GM06990 (cell line): Measurements from ENCODE around the gene SERPINE3.

ENCODE experiments used
- DNase-seq: peaks from one replicate; pipeline ENCODE4 v3.0.0-alpha.2; 2011; ENCODE audit not compliant: insufficient read length; ENCODE audit errors: extremely low read depth
- H3K27me3 ChIP-seq: replicated peaks from 2 replicates; pipeline ENCODE4 v1.6.0; 2011; ENCODE audit warnings: low read length; ENCODE audit not compliant: control insufficient read depth, insufficient read depth
- H3K36me3 ChIP-seq: 2 replicates; pipeline ENCODE4 v1.5.1; 2011; ENCODE audit warnings: low read length; ENCODE audit not compliant: control insufficient read depth, insufficient read depth
- H3K4me3 ChIP-seq: replicated peaks from 2 replicates; pipeline ENCODE4 v1.5.1; 2011; ENCODE audit warnings: low read depth, mild to moderate bottlenecking, control low read depth, low read length
- TF ChIP-seq, protein P1 (sequence below): IDR thresholded peaks from 2 replicates; pipeline ENCODE4 v1.5.1; 2011; ENCODE audit warnings: low read length, control low read depth, mild to moderate bottlenecking, inconsistent platforms; ENCODE audit not compliant: insufficient read depth, poor library complexity, severe bottlenecking

The SERPINE3 gene

DNA sequence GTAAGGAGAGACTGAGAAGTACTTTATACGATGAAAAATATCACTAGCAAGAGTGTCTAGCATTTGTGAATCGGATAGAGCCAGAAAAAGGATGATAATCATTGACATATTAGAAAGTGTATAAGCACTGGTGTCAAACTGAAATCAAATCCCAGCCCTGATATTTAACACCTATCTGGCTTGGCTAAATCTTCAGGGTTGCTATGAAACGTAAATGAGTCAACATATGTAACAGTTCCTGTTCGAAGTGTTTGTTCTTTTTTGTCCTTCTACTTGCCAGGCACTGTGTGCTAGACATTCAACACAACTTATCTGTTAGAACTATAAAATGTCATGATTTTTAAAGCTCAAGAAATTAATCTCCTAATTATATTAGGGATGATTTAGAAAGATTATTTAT lies 40.8 kb downstream of the SERPINE3 start:
- Histone ChIP-seq H3K4me3 (no peak overlapping the region), H3K36me3 (peaks cover 4% of the 10 kb centered on the region), H3K27me3 (no peaks in the 10 kb centered on the region)
- TF ChIP-seq, protein P1, sequence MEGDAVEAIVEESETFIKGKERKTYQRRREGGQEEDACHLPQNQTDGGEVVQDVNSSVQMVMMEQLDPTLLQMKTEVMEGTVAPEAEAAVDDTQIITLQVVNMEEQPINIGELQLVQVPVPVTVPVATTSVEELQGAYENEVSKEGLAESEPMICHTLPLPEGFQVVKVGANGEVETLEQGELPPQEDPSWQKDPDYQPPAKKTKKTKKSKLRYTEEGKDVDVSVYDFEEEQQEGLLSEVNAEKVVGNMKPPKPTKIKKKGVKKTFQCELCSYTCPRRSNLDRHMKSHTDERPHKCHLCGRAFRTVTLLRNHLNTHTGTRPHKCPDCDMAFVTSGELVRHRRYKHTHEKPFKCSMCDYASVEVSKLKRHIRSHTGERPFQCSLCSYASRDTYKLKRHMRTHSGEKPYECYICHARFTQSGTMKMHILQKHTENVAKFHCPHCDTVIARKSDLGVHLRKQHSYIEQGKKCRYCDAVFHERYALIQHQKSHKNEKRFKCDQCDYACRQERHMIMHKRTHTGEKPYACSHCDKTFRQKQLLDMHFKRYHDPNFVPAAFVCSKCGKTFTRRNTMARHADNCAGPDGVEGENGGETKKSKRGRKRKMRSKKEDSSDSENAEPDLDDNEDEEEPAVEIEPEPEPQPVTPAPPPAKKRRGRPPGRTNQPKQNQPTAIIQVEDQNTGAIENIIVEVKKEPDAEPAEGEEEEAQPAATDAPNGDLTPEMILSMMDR, result no peak
- DNase-seq, result no peak

DNA sequence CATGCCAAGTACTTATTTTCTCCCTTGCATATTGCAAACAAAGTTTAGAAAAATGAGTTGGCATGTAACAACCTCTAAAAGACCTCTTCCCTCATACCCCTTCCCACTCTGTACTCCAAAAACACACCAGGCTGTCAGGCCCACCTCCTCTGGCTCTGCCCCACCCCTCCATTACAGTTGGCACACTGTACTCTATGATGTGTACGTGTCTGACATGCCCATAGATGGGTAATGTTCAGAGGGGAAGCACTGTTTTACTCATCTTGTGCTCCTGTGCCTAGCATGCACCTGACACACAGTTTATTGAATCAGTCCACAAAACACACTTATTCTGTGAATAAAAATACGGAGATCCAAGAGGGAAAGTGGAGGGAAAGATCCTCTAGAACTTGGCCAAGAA lies 45.6 kb downstream of the SERPINE3 start:
- TF ChIP-seq, protein P1, result no peak
- Histone ChIP-seq H3K36me3 (peaks cover 4% of the 10 kb centered on the region), H3K27me3 (no peaks in the 10 kb centered on the region), H3K4me3 (no peak overlapping the region)
- no peak for DNase-seq

DNA sequence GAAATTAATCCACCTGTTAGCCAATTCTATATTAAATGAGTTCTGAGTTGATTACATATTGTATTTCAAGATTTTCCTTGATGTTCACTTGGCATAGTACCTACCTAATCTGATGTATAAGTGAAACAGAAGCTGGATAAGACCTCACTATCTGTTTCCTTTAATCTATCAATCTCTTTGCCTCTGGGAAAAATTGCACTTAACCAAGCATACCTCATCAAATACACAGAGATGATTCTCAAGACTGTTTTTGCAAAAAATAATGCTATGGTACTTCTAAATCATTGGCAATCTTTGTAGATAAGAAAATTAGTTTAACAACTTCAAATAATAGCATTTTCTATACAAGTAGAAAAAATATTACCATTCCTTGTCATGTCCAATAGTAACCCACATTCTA lies 55.2 kb downstream of the SERPINE3 start:
- no peaks in the 10 kb centered on the region; the same call in none of the 2 replicates for H3K36me3 ChIP-seq
- TF ChIP-seq, protein P1, result no peak
- no peak for DNase-seq
- no peak overlapping the region for H3K4me3 ChIP-seq
- no peaks in the 10 kb centered on the region for H3K27me3 ChIP-seq

DNA sequence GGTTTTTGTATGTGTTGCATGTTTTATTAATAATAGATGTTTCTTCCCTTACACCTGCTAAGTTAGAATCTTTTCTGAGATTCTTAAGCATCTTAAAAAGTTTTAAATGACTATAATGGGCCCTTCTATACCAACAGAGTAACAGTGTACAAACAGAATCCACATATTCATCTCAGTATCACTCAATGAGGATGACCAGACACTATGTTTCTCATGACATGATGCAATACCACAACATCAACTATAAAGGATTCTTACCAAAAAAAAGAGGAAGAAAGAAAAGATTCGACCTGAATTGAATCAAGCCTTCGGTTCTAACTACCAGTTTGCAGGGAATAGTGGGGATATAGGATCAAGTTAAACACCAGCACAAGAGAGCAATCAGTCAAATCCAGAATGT lies 56.9 kb downstream of the SERPINE3 start:
- H3K4me3 ChIP-seq, result no peak overlapping the region
- TF ChIP-seq, protein P1, result no peak
- peak; percentile 43 for DNase-seq

DNA sequence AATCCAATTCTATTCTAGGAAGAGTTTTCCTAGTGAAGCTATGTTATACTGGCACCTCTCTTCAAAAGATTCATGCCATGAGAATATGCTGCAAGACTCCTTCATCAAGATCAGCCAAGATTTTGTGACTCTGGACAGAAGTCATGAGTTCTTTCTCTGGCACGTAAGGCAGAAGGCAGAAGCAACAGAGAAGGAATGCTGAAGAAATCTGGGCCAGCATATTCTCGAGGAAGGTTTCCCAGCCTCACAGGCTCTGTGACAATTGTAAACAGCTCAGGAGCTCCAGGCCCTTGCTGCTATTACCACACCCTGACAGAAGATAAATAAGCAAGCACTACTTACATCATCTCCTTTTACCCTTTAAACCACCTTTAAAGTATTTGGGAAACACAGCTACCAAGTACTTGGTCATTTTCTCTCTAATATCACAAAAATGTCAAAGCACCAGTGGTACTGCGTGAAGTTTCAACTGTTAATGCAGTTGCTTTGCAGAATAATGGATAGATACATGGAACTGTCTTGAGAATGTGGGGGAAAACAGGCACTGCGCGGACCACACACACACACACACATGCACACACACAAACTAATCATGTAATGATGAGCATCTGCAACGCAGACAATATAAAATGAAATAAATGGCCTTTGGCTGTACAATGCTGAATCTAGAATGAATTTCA lies 57.9 kb downstream of the SERPINE3 start:
- no peak for DNase-seq

More for the DNA sequence above, 56.9 kb downstream of the SERPINE3 start:
- Histone ChIP-seq H3K36me3 (no peaks in the 10 kb centered on the region; the same call in none of the 2 replicates), H3K27me3 (no peaks in the 10 kb centered on the region)

More for the DNA sequence above, 57.9 kb downstream of the SERPINE3 start:
- TF ChIP-seq, protein P1, result no peak
- no peak overlapping the region for H3K4me3 ChIP-seq
- no peaks in the 10 kb centered on the region for H3K36me3 ChIP-seq
- H3K27me3 ChIP-seq, result no peaks in the 10 kb centered on the region
